Gastroesophageal sphincter (tissue), 3 donors: ENCODE data around the gene C4orf33.

Source experiments
- POLR2A ChIP-seq, 2 donors: fragments of 450-650 bp; IDR thresholded peaks; one replicate each; pipeline ENCODE4 v1.6.1; 2017; ENCODE audit warnings: antibody characterized with exemption in 2 of 2, mild to moderate bottlenecking in 2 of 2, moderate library complexity in 1 of 2
- POLR2AphosphoS5 ChIP-seq: sonication (generic); formaldehyde crosslinking; IDR thresholded peaks from one replicate; pipeline ENCODE4 v1.6.1; 2017; ENCODE audit warnings: antibody characterized with exemption
- TF ChIP-seq, protein P1 (sequence below), 4 experiments: fragments of 200-600 bp in 2 of 4; fragments of 450-650 bp in 2 of 4; sonication (generic) in 1 of 4; IDR thresholded peaks; one replicate each; pipeline ENCODE4 v1.5.1; 2017 to 2019; ENCODE audit warnings: antibody characterized with exemption in 4 of 4, mild to moderate bottlenecking in 2 of 4, moderate library complexity in 2 of 4

DNA sequence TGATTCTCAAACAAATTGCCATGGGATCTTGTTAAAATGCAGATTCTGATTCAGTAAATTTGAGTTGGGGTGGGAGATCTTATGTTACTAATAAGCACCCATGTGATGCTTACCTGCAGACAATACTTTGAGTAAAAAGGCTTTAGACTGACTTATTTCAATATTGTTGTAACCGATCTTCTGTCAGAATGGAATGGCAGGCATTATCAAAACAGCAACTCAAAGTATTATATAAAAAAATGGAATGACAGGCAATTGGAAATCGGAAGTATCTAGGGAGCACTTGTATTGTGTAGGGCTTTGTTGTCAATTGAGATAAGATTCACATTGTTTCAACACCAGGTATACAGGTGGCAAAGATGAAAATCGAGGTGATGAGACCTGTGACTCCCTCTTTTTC, 67.5 kb downstream of the C4orf33 start:
- no peak for TF ChIP-seq POLR2A (IDR thresholded peaks at IDR 0.05)
- TF ChIP-seq, protein P1, sequence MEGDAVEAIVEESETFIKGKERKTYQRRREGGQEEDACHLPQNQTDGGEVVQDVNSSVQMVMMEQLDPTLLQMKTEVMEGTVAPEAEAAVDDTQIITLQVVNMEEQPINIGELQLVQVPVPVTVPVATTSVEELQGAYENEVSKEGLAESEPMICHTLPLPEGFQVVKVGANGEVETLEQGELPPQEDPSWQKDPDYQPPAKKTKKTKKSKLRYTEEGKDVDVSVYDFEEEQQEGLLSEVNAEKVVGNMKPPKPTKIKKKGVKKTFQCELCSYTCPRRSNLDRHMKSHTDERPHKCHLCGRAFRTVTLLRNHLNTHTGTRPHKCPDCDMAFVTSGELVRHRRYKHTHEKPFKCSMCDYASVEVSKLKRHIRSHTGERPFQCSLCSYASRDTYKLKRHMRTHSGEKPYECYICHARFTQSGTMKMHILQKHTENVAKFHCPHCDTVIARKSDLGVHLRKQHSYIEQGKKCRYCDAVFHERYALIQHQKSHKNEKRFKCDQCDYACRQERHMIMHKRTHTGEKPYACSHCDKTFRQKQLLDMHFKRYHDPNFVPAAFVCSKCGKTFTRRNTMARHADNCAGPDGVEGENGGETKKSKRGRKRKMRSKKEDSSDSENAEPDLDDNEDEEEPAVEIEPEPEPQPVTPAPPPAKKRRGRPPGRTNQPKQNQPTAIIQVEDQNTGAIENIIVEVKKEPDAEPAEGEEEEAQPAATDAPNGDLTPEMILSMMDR (IDR thresholded peaks at IDR 0.05), result no peak
- no peak for TF ChIP-seq POLR2AphosphoS5
